ENCODE data around the gene UGT1A1.

UGT1A1 gene

GRCh38 chr2:233799087-233799665 is 39.1 kb downstream of the UGT1A1 start:
- DNase-seq: peak; percentile 11

- DNase-seq: peak; percentile 5
Observed at GRCh38 chr2:233799716-233800115, 39.6 kb downstream of the UGT1A1 start.

- DNase-seq: peak; percentile 4
Observed at GRCh38 chr2:233800208-233800607, 40.1 kb downstream of the UGT1A1 start.

- DNase-seq: peak; percentile 36
Observed at GRCh38 chr2:233801357-233802131, 41.5 kb downstream of the UGT1A1 start.

- DNase-seq: peak; percentile 20
Observed at GRCh38 chr2:233802132-233802815, 42.2 kb downstream of the UGT1A1 start.

- no peak for DNase-seq
Observed at GRCh38 chr2:233803292-233803911, 43.3 kb downstream of the UGT1A1 start.

GRCh38 chr2:233803994-233804393 is 43.9 kb downstream of the UGT1A1 start:
- peak; percentile 14 for DNase-seq

GRCh38 chr2:233807215-233807865 is 47.3 kb downstream of the UGT1A1 start:
- DNase-seq: peak; percentile 12

GRCh38 chr2:233807966-233808935 is 48.2 kb downstream of the UGT1A1 start:
- DNase-seq: peak; percentile 14

- no peak for DNase-seq
Observed at GRCh38 chr2:233810385-233810784, 50.3 kb downstream of the UGT1A1 start.

GRCh38 chr2:233811087-233811486 is 51.0 kb downstream of the UGT1A1 start:
- DNase-seq: peak; percentile 9

- peak; percentile 10 for DNase-seq
Observed at GRCh38 chr2:233811732-233812131, 51.7 kb downstream of the UGT1A1 start.

GRCh38 chr2:233813236-233814055 is 53.4 kb downstream of the UGT1A1 start:
- peak; percentile 3 for DNase-seq

- peak; percentile 9 for DNase-seq
Observed at GRCh38 chr2:233814056-233814835, 54.2 kb downstream of the UGT1A1 start.

GRCh38 chr2:233815861-233816260 is 55.8 kb downstream of the UGT1A1 start:
- no peak for DNase-seq

- no peak for DNase-seq
Observed at GRCh38 chr2:233816334-233816733, 56.3 kb downstream of the UGT1A1 start.

- peak; percentile 16 for DNase-seq
Observed at GRCh38 chr2:233816771-233817170, 56.7 kb downstream of the UGT1A1 start.

GRCh38 chr2:233817361-233817911 is 57.4 kb downstream of the UGT1A1 start:
- peak; percentile 8 for DNase-seq

- DNase-seq: peak; percentile 11
Observed at GRCh38 chr2:233817995-233818638, 58.0 kb downstream of the UGT1A1 start.
